HUES64 (cell line): ENCODE results near the gene TMIE.
"Not testable (repeated sequence)": the region's sequence is repeated elsewhere in the genome, so short reads cannot be mapped to it uniquely, and the experiment has no call there.

Experiments
- H3K27ac ChIP-seq: 2 replicates; pipeline ENCODE4 v1.7.0; 2013; ENCODE audit warnings: low read depth, low read length, inconsistent platforms
- H3K27me3 ChIP-seq: 2 replicates; pipeline ENCODE4 v1.6.1; 2013; ENCODE audit warnings: mild to moderate bottlenecking, low read length; ENCODE audit not compliant: insufficient read depth
- H3K36me3 ChIP-seq: 2 replicates; pipeline ENCODE4 v1.6.1; 2013; ENCODE audit warnings: mild to moderate bottlenecking, low read length; ENCODE audit not compliant: insufficient read depth
- H3K4me1 ChIP-seq: 2 replicates; pipeline ENCODE4 v1.6.1; 2013; ENCODE audit warnings: mild to moderate bottlenecking, low read length, moderate library complexity; ENCODE audit not compliant: insufficient read depth
- H3K4me3 ChIP-seq: 2 replicates; pipeline ENCODE4 v1.5.1; 2013; ENCODE audit warnings: mild to moderate bottlenecking, low read length, moderate library complexity
- H3K9ac ChIP-seq: 2 replicates; pipeline ENCODE4 v1.6.1; 2013; ENCODE audit warnings: mild to moderate bottlenecking, low read depth, low read length
- H3K9me3 ChIP-seq: 2 replicates; pipeline ENCODE4 v1.6.1; 2013; ENCODE audit warnings: low read depth, low read length; ENCODE audit not compliant: insufficient read depth
- WGBS: fragments of 150-250, 120-280 bp; methylation state at CpG from one replicate; pipeline ENCODE4 v1.1.7; 2013; ENCODE audit warnings: missing lambda C conversion rate; 5-methylcytosine and 5-hydroxymethylcytosine counted together

The TMIE gene

GRCh38 chr3:46739565-46739964 is 38.4 kb downstream of the TMIE start:
- H3K4me3 ChIP-seq, H3K4me1 ChIP-seq, H3K9me3 ChIP-seq, H3K27me3 ChIP-seq, H3K9ac ChIP-seq, H3K36me3 ChIP-seq, H3K27ac ChIP-seq: not testable (repeated sequence)
- WGBS = 87% methylated on average over 3 of the region's 3 CpGs

DNA sequence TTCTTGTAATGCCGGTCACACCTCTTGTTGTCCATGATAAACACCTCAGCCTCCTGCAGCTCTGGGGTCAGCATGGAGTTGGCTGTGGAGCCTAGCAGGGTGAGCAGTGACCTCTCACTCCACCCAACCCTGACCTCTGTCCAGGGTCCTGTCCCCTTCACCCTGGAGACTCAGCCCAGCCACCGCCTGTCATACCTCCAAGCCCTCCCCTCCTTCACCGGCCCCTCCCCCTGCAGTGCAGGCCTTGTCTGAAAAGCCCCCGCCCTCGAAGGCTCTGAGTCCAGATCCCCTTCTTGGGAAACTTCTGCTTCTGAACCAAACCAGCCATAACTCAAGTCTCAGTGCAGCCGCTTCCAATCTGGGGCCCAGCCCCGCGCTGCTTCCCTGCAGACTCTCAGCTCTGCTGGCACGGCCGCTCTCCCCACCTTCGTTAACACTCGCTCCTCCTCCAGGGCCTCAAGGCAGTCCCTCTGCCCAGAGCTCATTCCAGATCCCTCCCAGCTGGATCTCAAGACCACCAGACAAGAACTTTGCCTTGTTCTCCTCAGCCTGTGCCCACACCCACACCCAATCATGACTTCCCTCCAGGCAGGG is 41.9 kb downstream of the TMIE start:
- H3K4me3 ChIP-seq = no peak overlapping the region
- H3K9ac ChIP-seq = no peak overlapping the region
- WGBS = 66% methylated on average over 12 of the region's 12 CpGs

DNA sequence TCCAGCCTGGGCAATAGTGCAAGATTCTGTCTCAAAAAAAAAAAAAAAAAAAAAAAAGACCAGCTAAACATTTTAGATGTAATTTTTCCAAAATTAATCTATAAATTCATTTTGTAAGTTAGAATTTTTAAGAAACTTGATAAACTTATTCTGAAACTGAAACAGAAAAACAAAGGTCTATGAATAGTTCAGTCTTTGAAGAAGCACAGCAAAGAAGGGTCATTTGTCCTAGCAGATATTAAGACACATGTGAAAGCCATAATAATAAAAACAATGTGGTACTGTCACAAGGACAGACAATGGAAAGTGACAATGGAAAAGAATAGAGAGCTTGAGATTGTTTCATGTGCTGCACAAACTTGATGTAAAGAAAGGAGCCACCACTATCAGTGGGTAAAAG is 45.5 kb downstream of the TMIE start:
- no peak overlapping the region for H3K9ac ChIP-seq
- no peak overlapping the region for H3K4me3 ChIP-seq
- no peaks in the 10 kb centered on the region for H3K36me3 ChIP-seq
- H3K27me3 ChIP-seq = no peaks in the 10 kb centered on the region
- no peak overlapping the region for H3K27ac ChIP-seq
- H3K9me3 ChIP-seq = no peaks in the 10 kb centered on the region
- no peaks in the 10 kb centered on the region; the same call in 1 of the 2 replicates for H3K4me1 ChIP-seq

More for the DNA sequence above, 41.9 kb downstream of the TMIE start:
- no peaks in the 10 kb centered on the region for H3K36me3 ChIP-seq
- no peak overlapping the region for H3K27ac ChIP-seq
- H3K27me3 ChIP-seq = no peaks in the 10 kb centered on the region
- H3K9me3 ChIP-seq = no peaks in the 10 kb centered on the region
- no peaks in the 10 kb centered on the region; the same call in 1 of the 2 replicates for H3K4me1 ChIP-seq

GRCh38 chr3:46748170-46748569 is 47.0 kb downstream of the TMIE start:
- WGBS = 77% methylated on average over 2 of the region's 2 CpGs
- Histone ChIP-seq H3K9me3 (no peaks in the 10 kb centered on the region), H3K9ac (no peak overlapping the region), H3K4me1 (no peaks in the 10 kb centered on the region; the same call in 1 of the 2 replicates), H3K27ac (no peak overlapping the region), H3K36me3 (no peaks in the 10 kb centered on the region), H3K4me3 (no peak overlapping the region), H3K27me3 (no peaks in the 10 kb centered on the region; the same call in 1 of the 2 replicates)

DNA sequence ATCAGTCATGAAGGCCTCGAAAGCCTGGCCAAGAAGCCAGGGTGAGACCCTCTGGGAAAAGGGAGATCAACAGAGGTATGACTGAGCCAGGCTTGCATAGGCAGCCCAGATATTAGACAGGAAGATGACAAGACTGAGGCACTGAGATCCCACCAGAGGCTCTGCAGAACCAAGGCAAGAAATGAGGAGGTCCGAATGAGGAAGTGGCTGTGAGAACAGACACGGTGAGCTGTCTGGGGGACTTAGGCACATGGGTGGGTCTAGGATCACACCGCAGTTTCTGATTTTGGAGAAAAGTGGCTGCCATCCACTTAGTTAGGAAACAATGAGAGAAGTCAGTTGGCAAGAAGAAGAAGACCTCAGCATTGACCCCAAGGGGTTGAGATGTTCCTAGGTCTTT is 47.9 kb downstream of the TMIE start:
- WGBS = 94% methylated on average over 4 of the region's 4 CpGs

DNA sequence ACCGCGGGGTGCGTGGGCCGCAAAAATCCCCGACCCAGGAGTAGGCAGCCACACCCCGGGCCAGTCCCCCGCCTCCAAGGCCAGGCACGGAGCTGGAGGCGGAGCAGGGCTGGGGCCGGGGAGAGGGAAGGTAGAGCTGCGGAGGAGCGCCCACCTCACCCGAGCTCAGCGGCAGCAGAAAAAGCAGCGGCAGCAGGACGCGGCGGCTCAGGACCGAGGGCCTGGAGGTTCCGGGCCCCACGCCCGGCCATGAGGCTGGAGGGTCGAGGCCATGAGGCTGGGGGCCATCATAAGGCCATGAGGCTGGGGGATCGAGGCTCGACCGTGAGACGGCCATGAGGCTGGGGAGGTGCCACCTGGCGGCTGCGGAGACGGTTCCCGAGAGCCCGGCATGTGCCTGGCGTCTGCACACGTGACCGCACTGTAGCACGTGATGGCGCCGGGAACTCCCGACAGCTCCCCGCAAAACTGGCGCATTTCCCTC is 49.4 kb downstream of the TMIE start:
- no peaks in the 10 kb centered on the region; the same call in 1 of the 2 replicates for H3K4me1 ChIP-seq
- no peak overlapping the region for H3K4me3 ChIP-seq
- 94% methylated on average over 41 of the region's 41 CpGs for WGBS
- no peaks in the 10 kb centered on the region for H3K9me3 ChIP-seq
- no peaks in the 10 kb centered on the region for H3K36me3 ChIP-seq
- H3K27ac ChIP-seq = no peak overlapping the region
- H3K9ac ChIP-seq = no peak overlapping the region
- no peaks in the 10 kb centered on the region; the same call in 1 of the 2 replicates for H3K27me3 ChIP-seq

More for the DNA sequence above, 47.9 kb downstream of the TMIE start:
- Histone ChIP-seq H3K4me1 (no peaks in the 10 kb centered on the region; the same call in 1 of the 2 replicates), H3K4me3 (no peak overlapping the region), H3K36me3 (no peaks in the 10 kb centered on the region), H3K9ac (no peak overlapping the region), H3K27me3 (no peaks in the 10 kb centered on the region; the same call in 1 of the 2 replicates), H3K27ac (no peak overlapping the region), H3K9me3 (no peaks in the 10 kb centered on the region)

DNA sequence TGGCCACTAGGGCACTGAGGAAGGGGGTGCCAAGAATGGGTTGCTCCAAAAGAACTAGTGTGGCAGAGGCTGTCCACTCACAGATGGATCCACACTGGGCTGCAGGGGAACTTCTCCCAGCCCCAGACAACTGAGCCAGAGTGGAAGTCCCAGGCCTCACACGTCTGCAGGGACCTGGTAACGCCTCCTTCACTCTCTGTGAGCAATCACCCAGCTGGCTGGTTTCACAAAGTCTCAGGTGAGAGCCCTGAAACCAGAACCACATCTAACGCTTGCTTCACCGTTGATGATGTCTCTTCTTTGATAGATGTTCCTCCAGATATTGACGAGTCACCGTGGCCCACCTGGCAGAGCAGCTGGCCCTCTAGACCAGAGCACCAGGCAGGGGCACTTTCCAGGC is 51.9 kb downstream of the TMIE start:
- H3K27me3 ChIP-seq, H3K27ac ChIP-seq, H3K4me3 ChIP-seq, H3K9ac ChIP-seq, H3K4me1 ChIP-seq, H3K9me3 ChIP-seq, H3K36me3 ChIP-seq: not testable (repeated sequence)
- 92% methylated on average over 6 of the region's 6 CpGs for WGBS

DNA sequence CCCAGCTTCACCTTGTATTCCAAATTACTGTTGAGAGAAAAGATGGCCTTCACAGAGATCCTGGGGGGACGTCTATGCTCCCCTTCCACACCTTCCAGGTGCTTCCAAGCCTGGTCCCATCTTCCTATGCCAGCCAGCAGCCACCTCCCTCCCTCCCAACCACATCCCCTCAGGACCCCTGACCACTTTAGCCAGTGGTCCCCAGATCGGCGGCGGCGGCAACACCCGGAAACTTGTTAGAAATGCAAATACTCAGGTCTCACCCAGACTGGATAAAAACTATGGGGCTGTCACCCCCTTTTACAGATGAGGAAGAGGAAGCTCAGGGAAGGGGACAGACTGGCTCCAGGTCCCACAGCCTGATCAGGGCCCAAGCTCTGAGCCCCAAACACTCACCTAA is 54.5 kb downstream of the TMIE start:
- peaks cover 7% of the 10 kb centered on the region for H3K4me1 ChIP-seq
- no peak overlapping the region for H3K4me3 ChIP-seq
- H3K27ac ChIP-seq = no peak overlapping the region
- H3K36me3 ChIP-seq = no peaks in the 10 kb centered on the region
- H3K9ac ChIP-seq = no peak overlapping the region
- 93% methylated on average over 6 of the region's 6 CpGs for WGBS
- no peaks in the 10 kb centered on the region for H3K9me3 ChIP-seq
- H3K27me3 ChIP-seq = no peaks in the 10 kb centered on the region; the same call in 1 of the 2 replicates

GRCh38 chr3:46756642-46757041 is 55.5 kb downstream of the TMIE start:
- Histone ChIP-seq H3K36me3 (no peaks in the 10 kb centered on the region), H3K27ac (no peak overlapping the region), H3K27me3 (no peaks in the 10 kb centered on the region; the same call in 1 of the 2 replicates), H3K4me1 (peaks cover 7% of the 10 kb centered on the region), H3K9me3 (no peaks in the 10 kb centered on the region), H3K4me3 (no peak overlapping the region), H3K9ac (no peak overlapping the region)
- 95% methylated on average over 31 of the region's 31 CpGs for WGBS

- H3K27me3 ChIP-seq = no peaks in the 10 kb centered on the region
- 85% methylated on average over 5 of the region's 5 CpGs for WGBS
- no peaks in the 10 kb centered on the region for H3K36me3 ChIP-seq
- no peak overlapping the region for H3K9ac ChIP-seq
- no peak overlapping the region for H3K4me3 ChIP-seq
- H3K27ac ChIP-seq = no peak overlapping the region
- no peaks in the 10 kb centered on the region for H3K9me3 ChIP-seq
- H3K4me1 ChIP-seq = peaks cover 7% of the 10 kb centered on the region
Observed at GRCh38 chr3:46759239-46760167, 58.3 kb downstream of the TMIE start.
